ES-I3 (cell line): ENCODE measurements around the gene C12orf57.
A peak's percentile ranks its signal among the peaks of the same experiment; 100 is the strongest.

Source experiments
- H3K36me3 ChIP-seq: 2 replicates; pipeline ENCODE4 v1.6.1; 2013; ENCODE audit warnings: mild to moderate bottlenecking, low read length, control low read depth, moderate library complexity; ENCODE audit not compliant: insufficient read depth
- H3K4me1 ChIP-seq: 2 replicates; pipeline ENCODE4 v1.6.1; 2013; ENCODE audit warnings: mild to moderate bottlenecking, control low read depth, low read length; ENCODE audit not compliant: insufficient read depth
- H3K9ac ChIP-seq: 2 replicates; pipeline ENCODE4 v1.6.1; 2013; ENCODE audit warnings: low read depth, mild to moderate bottlenecking, low read length, moderate library complexity
- H3K9me3 ChIP-seq: 2 replicates; pipeline ENCODE4 v1.6.1; 2013; ENCODE audit warnings: mild to moderate bottlenecking, low read length, moderate library complexity; ENCODE audit not compliant: control insufficient read depth, insufficient read depth

The C12orf57 gene

DNA sequence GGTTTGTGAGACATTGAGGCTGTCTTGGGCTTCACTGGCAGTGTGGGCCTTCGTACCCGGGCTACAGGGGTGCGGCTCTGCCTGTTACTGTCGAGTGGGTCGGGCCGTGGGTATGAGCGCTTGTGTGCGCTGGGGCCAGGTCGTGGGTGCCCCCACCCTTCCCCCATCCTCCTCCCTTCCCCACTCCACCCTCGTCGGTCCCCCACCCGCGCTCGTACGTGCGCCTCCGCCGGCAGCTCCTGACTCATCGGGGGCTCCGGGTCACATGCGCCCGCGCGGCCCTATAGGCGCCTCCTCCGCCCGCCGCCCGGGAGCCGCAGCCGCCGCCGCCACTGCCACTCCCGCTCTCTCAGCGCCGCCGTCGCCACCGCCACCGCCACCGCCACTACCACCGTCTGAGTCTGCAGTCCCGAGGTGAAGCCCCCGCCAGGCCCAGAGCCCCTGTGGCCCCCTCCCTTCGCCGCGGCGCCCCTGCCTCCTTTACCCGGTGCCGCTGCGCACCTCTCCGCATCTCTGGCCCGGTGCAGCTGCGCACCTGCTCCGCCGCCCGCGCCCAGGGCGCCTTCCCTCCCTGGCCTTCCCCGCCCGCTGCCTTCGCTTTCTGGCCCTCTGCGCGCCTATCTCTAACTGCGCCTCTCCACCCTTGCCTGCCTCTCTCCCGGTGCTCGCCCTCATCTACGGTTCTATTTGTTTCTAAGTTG is 29.4 kb upstream of the C12orf57 start, which contains the start of gene ENO2:
Gene ENO2, plus strand, starts transcription at position 335 of the 701 bp plus-strand sequence. CDS start 1,253 bp downstream, outside the sequence.
- Histone ChIP-seq H3K36me3 (peaks cover 10% of the 10 kb centered on the region), H3K9me3 (no peaks in the 10 kb centered on the region), H3K9ac (peak within 1 kb of the TSS; percentile 96), H3K4me1 (peaks cover 35% of the 10 kb centered on the region)

DNA sequence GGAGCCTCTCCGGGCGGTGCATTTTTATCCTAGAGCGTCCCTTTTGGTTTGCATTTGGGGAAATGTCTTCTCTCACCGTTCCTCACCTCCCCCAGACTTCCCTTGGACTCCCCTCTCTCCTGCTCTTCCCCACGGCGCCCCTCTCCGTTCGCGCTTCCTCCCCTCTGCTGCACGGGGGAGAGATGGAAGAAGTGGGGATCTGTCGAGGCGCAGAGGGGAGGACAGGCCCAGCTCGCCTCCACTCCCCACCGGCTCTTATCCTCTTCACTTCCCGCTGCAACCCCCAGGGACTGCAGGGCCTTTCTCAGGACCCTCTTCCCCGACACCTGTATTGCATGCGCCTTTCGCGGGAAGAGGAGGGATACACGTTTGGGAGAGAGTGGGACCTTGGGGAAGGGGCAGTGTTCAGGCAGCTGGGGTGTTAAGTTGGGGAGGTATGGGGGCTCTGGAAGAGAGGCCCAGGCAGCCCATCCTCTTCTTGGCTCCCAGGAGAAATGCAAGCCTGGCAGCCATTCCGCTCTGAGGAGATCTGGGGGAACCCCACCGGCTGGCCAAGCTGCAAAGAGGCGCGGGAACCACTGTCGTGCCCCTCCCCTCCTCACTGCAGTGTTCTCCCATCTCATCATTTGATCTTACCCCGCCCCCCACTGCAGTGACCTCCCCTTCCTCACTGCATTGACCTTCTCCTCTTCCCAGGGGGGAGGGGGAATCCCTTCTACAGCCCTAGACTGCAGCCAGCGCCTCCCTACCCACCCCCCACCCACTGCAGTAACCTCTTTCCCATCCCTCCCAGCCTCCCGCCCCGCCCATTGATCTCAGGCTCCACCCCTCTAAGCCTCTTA is 28.7 kb upstream of the C12orf57 start:
- H3K36me3 ChIP-seq, result peaks cover 15% of the 10 kb centered on the region
- no peaks in the 10 kb centered on the region for H3K9me3 ChIP-seq
- peak overlapping the region; percentile 96 for H3K9ac ChIP-seq
- peaks cover 40% of the 10 kb centered on the region for H3K4me1 ChIP-seq

DNA sequence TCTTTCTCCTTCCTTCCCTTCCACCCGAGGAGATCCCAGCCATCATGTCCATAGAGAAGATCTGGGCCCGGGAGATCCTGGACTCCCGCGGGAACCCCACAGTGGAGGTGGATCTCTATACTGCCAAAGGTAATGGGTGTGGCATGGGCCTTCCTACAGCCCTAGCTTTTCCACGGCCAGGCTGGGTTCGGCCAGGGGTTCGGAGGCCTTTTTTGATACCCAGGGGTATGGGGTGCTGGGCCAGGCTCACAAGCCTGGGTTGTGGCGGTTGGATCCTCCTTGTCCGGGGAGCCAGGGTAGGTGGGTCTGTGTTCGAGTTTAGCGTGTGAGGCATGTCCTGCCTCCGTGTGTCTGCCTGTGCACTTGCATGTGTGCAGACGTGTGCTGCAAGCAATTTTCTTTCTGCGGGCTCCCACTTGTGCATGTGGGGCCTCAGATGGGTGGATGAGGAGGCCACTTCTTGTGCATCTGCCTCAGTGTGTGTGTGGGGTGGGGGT is 28.0 kb upstream of the C12orf57 start:
- H3K36me3 ChIP-seq, result peaks cover 15% of the 10 kb centered on the region
- H3K9ac ChIP-seq, result peak overlapping the region; percentile 62; the same call in 1 of the 2 replicates

DNA sequence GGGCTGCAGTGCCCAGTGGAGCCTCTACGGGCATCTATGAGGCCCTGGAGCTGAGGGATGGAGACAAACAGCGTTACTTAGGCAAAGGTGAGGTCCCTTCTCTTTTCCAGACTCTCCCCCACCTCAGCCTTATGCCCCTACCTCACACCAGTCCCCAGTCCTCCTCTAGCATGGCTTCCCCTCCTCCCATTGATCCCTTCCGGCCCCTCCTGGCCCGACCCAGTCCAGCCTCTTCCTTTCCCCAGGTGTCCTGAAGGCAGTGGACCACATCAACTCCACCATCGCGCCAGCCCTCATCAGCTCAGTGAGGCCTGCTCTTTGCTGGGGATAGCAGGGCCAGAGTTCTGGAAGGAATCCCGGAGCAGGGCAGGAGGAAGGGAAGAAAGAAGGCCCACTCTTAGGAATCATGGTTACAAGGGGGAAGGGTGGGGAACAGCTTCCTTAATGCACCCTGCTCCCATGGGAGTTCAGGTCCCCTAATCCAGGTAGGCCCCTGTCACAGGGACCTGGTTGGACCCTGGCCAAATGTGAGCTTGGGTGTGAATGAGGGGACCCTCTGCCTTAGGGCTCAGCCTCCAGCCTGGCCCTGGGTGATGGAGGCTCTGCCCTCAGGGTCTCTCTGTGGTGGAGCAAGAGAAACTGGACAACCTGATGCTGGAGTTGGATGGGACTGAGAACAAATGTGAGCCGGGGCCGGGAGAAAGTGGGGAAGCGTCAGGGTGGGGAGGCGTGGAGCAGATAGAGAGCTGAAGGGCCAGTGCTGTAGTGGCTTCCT is 27.2 kb upstream of the C12orf57 start:
- peaks cover 40% of the 10 kb centered on the region for H3K4me1 ChIP-seq
- H3K9ac ChIP-seq, result peak overlapping the region; percentile 2; the same call in 1 of the 2 replicates
- H3K9me3 ChIP-seq, result no peaks in the 10 kb centered on the region
- peaks cover 15% of the 10 kb centered on the region for H3K36me3 ChIP-seq

More for the DNA sequence above, 28.0 kb upstream of the C12orf57 start:
- no peaks in the 10 kb centered on the region for H3K9me3 ChIP-seq
- H3K4me1 ChIP-seq, result peaks cover 40% of the 10 kb centered on the region

DNA sequence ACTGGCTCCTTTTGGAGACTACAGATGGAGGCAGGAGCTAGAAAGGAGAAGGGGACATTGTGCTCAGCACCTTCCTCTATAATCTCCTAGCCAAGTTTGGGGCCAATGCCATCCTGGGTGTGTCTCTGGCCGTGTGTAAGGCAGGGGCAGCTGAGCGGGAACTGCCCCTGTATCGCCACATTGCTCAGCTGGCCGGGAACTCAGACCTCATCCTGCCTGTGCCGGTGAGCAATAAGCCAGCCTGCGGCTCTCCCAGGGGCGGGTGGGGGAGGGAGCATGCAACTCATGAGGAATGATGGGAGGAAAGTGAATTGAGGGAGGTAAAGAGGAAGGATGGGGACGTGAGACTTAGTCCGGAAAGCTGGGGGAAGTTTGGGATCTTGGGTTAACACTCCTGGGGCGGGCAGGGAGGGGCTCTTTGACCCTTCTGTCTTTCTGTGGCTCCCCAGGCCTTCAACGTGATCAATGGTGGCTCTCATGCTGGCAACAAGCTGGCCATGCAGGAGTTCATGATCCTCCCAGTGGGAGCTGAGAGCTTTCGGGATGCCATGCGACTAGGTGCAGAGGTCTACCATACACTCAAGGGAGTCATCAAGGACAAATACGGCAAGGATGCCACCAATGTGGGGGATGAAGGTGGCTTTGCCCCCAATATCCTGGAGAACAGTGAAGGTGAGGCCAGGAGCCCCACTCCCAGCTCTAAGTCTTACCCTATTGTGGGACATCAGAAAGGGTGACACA is 26.2 kb upstream of the C12orf57 start:
- Histone ChIP-seq H3K9ac (no peak overlapping the region), H3K9me3 (no peaks in the 10 kb centered on the region), H3K4me1 (peaks cover 36% of the 10 kb centered on the region; the same call in 1 of the 2 replicates), H3K36me3 (peaks cover 15% of the 10 kb centered on the region)

DNA sequence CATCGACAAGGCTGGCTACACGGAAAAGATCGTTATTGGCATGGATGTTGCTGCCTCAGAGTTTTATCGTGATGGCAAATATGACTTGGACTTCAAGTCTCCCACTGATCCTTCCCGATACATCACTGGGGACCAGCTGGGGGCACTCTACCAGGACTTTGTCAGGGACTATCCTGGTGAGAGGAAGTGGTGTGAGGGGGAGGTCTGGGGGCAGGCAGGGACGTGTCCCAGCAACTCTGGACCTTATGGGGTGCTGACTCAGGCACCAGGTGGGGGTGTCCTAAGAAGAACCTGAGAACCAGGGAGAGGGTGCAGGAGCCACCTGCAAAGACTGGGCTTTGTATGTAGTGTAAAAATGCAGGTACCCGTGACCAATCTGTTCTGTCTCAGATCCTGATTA is 24.2 kb upstream of the C12orf57 start:
- Histone ChIP-seq H3K9me3 (no peaks in the 10 kb centered on the region), H3K4me1 (peaks cover 27% of the 10 kb centered on the region; the same call in 1 of the 2 replicates), H3K9ac (no peak overlapping the region), H3K36me3 (peaks cover 15% of the 10 kb centered on the region)

DNA sequence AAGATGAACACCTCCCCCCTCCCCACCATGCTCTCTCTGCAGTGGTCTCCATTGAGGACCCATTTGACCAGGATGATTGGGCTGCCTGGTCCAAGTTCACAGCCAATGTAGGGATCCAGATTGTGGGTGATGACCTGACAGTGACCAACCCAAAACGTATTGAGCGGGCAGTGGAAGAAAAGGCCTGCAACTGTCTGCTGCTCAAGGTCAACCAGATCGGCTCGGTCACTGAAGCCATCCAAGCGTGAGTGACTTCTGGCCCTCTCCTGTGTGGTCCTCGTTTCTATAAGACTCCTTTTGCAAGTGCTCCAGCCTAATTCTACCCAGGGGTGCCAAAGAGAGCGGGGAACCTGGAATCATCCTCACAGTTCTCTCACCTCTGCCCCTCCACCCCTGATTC is 22.3 kb upstream of the C12orf57 start:
- Histone ChIP-seq H3K9me3 (no peaks in the 10 kb centered on the region), H3K4me1 (peaks cover 29% of the 10 kb centered on the region; the same call in 1 of the 2 replicates), H3K9ac (no peak overlapping the region), H3K36me3 (peaks cover 15% of the 10 kb centered on the region)

DNA sequence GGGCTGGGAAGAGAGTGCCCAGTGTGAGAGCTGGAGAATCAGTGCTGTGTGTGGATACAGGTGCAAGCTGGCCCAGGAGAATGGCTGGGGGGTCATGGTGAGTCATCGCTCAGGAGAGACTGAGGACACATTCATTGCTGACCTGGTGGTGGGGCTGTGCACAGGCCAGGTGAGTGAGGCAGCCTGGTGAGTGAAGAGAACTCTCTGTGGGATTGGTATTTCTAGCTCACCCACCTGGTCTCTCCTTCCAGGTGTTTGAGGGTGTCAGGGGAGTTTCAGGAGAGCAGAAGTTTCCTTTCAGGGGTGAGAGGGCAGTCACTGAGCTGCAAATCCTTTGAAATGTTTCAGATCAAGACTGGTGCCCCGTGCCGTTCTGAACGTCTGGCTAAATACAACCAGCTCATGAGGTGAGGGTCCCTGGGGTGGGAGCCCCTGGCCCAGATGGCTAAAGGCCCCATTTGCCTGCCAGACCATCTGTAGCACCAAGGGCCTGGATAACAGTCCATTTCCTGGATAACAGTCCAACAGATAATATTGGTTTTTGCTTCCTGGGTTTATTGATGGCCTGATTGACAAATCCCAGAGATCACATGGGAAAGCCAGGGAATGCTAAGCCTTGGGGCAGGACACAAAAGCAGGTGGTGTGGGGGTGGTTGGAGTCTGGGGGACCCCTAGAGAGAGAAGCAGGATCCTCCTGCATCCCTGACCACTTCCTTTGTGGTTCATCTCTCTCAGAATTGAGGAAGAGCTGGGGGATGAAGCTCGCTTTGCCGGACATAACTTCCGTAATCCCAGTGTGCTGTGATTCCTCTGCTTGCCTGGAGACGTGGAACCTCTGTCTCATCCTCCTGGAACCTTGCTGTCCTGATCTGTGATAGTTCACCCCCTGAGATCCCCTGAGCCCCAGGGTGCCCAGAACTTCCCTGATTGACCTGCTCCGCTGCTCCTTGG is 21.6 kb upstream of the C12orf57 start:
- Histone ChIP-seq H3K36me3 (peaks cover 12% of the 10 kb centered on the region), H3K4me1 (peaks cover 21% of the 10 kb centered on the region; the same call in 1 of the 2 replicates), H3K9me3 (no peaks in the 10 kb centered on the region), H3K9ac (no peak overlapping the region)

DNA sequence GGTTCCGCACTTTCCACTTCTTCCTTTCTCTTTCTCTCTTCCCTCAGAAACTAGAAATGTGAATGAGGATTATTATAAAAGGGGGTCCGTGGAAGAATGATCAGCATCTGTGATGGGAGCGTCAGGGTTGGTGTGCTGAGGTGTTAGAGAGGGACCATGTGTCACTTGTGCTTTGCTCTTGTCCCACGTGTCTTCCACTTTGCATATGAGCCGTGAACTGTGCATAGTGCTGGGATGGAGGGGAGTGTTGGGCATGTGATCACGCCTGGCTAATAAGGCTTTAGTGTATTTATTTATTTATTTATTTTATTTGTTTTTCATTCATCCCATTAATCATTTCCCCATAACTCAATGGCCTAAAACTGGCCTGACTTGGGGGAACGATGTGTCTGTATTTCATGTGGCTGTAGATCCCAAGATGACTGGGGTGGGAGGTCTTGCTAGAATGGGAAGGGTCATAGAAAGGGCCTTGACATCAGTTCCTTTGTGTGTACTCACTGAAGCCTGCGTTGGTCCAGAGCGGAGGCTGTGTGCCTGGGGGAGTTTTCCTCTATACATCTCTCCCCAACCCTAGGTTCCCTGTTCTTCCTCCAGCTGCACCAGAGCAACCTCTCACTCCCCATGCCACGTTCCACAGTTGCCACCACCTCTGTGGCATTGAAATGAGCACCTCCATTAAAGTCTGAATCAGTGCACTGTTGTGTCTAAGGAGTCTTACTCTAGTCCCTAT is 20.7 kb upstream of the C12orf57 start:
- Histone ChIP-seq H3K36me3 (0 out of 2 replicates have a peak, but pooled peaks cover 8% of the 10 kb centered on the region), H3K4me1 (peaks cover 19% of the 10 kb centered on the region; the same call in 1 of the 2 replicates), H3K9ac (no peak overlapping the region), H3K9me3 (no peaks in the 10 kb centered on the region)

DNA sequence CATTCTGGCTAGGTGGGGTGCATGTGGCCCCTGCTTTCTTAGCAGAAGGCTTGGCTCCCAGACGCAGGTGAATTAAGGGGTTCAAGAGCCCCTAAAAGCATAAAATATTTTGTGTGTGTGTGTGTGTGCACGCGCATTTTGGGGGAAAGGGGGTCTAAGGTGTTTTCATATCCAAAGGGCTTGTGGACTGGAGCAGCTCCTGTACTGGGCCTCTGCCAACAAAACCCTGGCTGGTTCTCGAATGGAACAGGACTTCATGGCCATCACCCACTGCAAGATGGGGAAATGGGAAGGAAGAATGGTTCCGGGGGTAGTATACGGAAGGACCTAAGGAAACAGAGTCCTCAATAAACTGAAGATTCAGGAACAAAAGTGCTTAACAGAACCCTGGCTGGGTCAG is 20.0 kb upstream of the C12orf57 start:
- H3K36me3 ChIP-seq, result 0 out of 2 replicates have a peak, but pooled peaks cover 7% of the 10 kb centered on the region
- H3K9ac ChIP-seq, result no peak overlapping the region
- H3K9me3 ChIP-seq, result no peaks in the 10 kb centered on the region
- peaks cover 19% of the 10 kb centered on the region; the same call in 1 of the 2 replicates for H3K4me1 ChIP-seq

DNA sequence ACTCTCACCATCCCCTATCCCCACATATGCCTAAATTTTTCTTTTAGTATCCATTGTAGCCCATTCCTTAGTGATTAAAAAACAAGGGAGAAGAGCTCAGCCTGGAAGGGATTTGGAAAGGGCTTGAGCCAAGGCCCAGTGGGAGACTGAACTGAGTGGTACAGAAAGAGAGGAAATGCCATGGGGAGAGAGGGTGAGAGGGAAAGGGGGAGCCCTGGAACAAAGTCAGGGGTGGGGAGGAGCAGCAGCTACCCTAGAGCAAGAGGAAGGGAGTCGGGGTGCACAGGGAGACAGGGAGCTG is 18.6 kb upstream of the C12orf57 start:
- Histone ChIP-seq H3K36me3 (no peaks in the 10 kb centered on the region), H3K9ac (peak overlapping the region; percentile 74), H3K4me1 (peaks cover 20% of the 10 kb centered on the region), H3K9me3 (no peaks in the 10 kb centered on the region)

DNA sequence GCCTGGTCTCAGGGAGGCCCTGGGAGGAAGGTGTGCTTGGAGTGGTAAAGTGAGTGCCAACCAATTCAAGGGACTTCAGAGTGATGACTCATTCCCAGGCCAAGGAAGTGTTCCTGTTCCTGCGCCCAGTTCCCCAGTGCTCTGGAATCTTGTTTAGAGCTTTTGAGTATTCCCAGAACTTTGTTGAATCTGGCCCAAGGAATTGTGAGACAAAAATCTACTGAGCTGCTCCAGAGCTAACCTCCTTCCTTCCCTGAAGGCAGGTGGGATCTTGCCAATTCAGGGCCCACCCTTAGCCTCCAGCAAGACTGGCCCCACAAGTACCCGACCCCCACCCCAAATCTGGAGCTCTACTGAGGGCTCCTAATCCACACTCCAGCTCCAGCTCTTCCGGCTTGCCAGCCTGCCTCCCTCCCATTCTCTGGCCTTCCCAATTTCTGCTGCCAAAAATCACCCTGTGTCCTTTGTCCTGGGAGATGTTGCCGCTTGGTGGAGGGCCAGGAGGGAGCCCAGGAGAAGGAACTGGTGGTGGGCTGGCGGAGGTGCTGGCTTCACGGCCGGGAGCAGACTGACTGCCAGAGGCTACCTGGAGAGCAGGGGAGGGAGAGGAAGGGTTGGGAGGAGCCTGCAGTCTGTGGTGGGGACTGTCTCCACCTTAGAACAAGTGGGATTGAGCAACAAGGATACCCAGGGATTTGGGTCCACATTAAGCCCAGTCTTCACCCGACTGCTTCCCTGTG is 18.1 kb upstream of the C12orf57 start:
- Histone ChIP-seq H3K9ac (peak overlapping the region; percentile 74), H3K36me3 (no peaks in the 10 kb centered on the region), H3K4me1 (peaks cover 21% of the 10 kb centered on the region), H3K9me3 (no peaks in the 10 kb centered on the region)
